ENCODE results near the gene GUSB.
"Not testable (repeated sequence)": the region's sequence is repeated elsewhere in the genome, so short reads cannot be mapped to it uniquely, and the experiment has no call there.

Gene GUSB

DNA sequence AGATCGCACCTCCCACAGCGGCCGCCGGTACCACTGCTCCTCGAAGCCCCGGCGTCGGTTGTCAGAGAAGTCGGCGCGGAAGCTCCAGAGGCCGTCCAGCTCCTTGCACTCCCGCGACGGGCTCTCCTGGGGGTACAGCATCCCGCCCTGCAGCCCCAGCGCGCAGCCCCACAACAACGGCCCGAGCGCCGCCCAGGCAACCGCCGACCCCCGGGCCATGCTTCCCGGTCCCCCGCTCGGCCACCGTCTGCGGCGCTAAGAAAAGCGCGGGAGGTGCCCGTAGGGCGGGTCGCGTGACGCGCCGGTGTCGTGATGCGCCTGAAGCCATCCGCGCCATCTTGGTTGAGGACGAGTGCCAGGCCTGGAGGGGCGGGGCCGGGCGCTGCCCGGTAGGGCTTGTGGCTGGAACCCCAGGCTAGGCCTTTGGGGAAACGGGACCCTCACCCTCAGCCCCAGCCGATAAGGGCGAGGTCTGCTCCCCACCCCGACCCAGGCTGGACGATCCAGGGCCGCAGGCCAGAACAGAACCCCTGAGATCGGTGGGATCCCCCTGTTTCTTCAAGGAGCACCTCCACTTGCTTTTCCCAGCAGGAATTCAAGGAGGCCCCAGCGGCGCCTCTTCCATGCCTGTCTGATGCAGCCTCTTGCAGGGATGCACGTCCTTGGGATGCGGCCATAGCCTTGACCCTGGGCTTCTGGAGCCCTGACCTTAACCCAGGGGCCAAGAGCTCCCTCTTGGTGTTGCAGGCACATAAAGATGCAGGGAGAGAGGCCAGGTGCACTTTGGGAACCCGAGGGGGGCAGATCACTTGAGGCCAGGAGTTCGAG is at the start of gene GUSB:
GUSB (minus strand) TSS at position 249 of the 828 bp plus-strand sequence; CDS start at position 219, 30 bp downstream.
- DNase-seq (ENCODE audit: low read depth): peak; percentile 80

DNA sequence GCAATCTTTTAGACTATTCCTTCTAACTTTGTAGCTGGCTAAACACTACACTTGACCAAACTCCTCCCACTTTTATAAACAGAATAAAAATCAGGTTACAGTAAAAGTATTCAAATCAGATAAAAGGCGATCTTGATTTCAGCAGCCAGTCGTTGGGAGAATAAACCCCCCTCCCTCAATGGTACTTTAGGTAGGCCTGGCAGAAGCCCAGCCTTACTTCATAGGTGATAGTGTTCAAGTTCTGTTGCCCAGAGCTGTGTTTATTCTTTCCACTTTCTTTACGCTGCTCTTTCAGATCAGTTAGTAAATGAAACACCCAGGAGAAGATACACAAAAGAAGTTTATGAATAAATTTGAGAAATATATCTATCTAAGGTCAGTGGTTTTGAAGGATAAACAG is 46.3 kb upstream of the GUSB start:
- DNase-seq (ENCODE audit: low read depth): not testable (repeated sequence)

DNA sequence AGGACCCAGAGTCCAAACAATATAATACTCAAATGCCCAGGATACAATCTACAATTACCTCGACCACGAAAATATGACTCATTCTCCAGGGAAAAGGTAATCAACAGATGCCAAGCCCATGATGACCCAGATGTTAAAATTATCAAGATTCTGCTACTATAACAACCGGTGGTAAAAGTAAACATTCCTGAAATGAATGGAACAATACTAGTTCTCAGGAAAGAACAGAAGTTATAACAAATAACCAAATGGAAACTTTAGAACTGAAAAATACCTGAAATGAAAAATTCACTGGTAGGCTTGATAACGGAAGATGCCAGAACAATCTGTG is 34.1 kb upstream of the GUSB start:
- no peak for DNase-seq (ENCODE audit: low read depth)

DNA sequence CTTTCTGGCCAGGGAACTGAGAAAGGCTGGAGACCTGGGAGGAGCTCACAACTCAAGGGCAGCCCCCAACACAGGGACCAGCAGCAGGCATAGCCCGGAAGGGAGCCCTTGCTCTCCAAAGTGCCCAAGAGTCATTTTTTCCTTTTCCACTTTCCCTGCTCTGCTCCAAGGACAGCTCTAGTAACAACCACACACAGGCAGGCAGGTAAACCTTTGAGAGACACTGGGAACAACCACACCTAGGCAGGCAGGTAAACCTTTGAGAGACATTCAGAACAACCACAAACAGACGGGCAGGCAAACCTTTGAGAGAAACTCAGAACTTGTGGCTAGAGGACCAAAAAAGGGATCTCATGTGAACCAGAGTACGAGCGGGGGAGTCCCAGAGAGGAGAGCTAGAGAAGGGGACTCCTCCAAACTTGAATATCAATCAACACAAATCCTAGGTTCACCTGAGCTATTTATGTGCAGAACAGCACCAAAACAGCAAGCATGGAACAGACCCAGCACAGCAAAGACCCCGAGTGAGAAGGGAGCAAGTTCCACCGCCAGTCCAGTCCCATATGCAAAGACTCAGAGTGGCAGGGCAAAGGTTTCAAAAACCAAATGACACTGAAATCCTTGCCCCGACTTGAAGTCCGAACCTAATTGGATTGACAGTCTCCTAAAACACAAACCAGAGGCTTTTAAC is 33.6 kb upstream of the GUSB start:
- no peak for DNase-seq (ENCODE audit: low read depth)

DNA sequence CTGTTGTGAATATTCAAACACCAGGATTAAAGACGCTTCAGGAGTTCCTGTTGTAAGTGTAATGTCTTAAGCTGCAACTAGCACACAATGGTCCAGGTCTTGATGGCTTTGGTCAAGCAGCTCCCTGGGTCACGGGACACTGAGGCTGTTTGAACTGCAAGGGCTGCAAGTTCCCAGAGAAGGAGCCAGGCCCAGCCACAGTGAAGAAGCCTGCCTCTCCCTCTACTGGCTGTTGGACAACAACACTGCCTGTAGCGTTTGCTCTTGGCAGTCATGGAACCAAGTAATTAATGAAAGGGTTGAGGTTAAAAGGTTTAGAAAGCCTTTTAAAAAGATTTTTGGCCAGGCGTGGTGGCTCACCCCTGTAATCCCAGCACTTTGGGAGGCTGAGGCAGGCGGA is 31.9 kb upstream of the GUSB start:
- DNase-seq (ENCODE audit: low read depth): no peak

DNA sequence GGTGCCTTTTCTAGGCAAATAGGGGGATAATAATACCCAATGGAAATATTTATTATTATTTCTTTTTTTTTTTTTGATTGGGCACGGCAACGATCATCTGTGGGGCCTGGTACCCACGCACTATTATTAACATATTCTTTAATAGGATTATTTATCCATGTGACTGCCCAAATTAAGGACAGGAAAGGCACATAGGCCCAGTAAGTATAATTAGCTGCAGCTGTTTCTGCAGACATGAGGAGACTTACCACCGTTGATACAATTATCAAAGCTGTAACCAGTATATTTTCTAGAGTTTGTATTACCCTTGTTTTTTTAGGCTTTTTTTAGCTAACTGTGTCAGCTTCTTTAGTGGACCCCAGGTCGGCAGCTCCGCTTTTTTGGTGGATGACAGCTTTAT is 25.2 kb upstream of the GUSB start:
- no peak for DNase-seq (ENCODE audit: low read depth)

DNA sequence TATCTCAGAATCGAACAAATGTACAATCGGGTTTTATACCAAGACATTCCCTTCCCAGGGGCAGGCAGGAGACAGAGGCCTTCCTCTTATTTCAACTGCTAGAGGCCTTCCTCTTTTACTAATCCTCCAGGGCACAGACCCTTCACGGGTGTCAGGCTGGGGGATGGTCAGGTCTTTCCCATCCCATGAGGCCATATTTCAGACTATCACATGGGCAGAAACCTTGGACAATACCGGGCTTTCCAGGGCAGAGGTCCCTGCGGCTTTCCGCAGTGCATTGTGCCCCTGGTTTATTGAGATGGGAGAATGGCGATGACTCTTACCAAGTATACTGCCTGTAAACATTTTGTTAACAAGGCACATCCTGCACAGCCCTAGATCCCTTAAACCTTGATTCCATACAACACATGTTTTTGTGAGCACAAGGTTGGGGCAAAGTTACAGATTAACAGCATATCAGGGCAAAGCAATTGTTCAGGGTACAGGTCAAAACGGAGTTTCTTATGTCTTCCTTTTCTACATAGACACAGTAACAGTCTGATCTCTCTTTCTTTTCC is 23.2 kb upstream of the GUSB start:
- not testable (repeated sequence) for DNase-seq (ENCODE audit: low read depth)

DNA sequence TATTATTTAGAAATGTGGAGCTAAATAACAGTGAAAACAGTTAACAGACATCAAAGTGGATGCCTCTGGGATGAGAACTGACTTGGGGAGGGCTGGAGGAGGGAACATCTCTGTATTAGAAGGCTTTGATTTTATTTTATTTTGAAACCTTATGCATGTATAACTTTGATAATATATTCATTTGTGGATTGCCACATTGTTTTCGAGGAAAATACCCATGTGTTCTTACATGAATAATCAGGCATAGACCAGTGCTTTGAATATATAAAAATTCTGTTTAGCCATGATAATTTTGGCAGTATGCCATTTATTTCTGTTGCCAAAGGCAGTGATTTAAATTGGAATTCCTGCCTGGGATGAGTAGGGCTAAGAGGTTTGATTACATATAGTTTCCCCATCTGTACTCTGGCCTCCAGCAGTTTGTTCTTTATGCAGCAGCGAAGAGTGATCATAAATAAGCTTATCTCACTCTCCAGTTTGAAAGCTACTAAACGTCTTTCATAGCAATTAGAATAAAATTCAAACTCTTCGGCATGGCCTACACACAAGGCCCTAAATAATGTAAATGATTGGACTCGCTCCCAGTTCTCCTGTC is 18.9 kb upstream of the GUSB start:
- DNase-seq (ENCODE audit: low read depth): not testable (repeated sequence)

DNA sequence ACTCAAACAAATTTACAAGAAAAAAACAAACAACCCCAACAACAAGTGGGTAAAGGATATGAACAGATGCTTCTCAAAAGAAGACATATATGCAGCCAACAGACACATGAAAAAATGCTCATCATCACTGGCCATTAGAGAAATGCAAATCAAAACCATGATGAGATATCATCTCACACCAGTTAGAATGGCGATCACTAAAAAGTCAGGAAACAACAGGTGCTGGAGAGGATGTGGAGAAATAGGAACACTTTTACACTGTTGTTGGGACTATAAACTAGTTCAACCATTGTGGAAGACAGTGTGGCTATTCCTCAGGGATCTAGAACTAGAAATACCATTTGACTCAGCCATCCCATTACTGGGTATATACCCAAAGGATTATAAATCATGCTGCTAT is 13.0 kb upstream of the GUSB start:
- not testable (repeated sequence) for DNase-seq (ENCODE audit: low read depth)

DNA sequence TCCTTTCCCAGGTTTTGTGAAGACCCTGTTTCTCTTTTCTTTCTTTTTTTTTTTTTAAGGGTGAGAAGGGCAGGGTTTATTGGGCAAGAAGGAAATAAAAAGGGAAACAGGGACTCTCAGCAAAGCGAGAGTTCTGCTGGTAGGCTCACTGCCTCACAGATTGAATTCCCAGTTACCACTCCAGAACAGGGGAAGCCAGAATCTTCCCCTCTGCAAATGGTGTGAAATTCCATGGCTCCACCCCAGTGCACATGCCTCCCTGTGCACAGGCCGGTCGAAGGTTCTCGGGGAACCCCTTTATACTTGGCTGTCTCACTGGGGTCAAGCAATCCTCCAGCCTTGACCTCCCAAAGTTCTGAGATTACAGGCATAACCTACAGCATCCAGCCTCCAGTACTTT is 10.5 kb upstream of the GUSB start:
- no peak for DNase-seq (ENCODE audit: low read depth)

DNA sequence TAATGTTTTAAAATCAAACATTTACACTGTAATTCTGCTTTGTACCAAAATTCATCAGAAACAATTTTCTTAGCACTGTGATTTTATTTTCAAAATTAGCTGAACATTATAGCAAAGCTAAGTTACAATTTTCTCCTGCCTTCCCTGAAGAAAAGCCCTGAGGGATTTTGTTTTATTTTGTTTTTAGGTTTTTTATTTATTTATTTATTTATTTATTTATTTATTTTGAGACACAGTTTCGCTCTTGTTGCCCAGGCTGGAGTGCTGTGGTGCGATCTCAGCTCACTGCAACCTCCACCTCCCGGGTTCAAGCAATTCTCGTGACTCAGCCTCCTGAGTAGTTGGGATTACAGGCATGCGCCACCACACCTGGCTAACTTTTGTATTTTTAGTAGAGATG is 9.8 kb upstream of the GUSB start:
- not testable (repeated sequence) for DNase-seq (ENCODE audit: low read depth)

DNA sequence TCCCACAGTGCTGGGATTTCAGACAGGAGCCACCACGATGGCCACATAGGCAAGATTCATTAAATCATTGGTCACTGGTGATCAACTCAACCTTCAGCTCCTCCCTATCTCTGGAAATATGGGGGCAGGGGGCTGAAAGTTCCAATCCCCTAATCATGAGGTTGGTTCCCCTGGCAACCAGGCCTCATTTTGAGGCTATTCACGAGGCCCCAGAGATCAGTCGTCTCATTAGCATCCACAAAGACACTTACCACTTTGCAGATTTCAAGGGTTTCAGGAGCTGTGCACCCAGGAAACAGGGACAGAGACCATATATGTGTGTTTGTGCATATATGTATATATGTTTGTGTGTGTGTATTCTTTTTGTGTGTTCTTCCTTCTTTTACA is 7.7 kb upstream of the GUSB start:
- no peak for DNase-seq (ENCODE audit: low read depth)

DNA sequence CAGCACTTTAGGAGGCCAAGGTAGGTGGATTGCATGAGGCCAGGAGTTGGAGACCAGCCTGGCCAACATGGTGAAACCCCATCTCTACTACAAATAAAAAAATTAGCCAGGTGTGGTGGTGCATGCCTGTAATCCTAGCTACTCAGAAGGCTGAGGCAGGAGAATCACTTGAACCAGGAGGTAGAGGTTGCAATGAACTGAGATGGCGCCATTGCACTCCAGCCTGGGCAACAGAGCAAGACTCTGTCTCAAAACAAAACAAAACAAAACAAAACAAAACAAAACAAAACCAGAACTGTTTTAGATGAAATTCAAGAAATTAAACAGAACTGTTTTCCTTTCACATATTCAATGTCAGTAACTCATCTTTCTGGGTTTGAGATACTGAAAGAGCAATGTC is 6.5 kb upstream of the GUSB start:
- not testable (repeated sequence) for DNase-seq (ENCODE audit: low read depth)

DNA sequence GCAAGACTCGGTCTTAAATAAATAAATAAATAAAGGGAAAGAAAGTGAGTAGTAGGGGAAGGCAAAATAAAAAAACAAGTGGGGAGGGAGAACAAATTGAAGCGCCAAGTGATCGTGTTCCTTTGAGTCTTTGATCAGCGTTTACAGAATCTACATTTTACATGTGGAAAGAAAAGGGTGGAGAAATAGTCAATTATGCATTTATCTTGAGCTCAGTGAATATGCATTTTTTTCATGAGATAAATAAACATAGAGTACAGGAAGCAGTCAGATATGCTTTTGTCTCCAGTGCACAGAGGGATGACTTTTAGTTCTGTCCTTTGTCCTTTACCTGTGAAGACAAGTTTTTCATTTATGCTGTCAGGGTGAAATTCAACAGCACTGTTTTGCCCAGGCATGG is 6.1 kb upstream of the GUSB start:
- no peak for DNase-seq (ENCODE audit: low read depth)

DNA sequence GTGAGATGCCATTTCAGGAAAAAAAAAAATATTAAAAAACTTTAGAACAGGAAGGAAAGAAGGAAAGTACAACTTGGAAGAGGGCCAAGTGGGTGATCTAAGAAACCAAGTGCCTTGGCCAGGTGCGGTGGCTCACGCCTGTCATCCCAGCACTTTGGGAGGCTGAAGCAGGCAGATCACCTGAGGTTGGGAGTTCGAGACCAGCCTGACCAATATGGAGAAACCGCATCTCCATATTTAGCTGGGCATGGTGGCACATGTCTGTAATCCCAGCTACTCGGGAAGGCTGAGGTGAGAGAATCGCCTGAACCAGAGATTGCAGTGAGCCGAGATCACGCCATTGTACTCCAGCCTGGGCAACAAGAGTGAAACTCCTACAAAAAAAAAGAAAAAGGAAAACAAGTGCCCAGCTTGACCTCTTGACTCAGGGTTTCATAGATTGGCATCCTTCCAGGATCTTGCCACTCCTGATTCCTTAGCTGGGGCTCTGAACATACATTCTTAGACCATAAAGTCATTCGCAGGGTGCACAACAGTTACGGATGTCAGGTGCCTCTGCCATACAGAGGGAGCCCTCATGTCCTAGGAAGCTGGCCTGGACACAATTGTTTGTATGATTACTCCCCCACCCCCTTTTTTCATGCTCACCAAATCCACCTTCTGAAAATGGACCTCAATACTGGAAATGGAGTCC is 2.1 kb upstream of the GUSB start:
- DNase-seq (ENCODE audit: low read depth): no peak

DNA sequence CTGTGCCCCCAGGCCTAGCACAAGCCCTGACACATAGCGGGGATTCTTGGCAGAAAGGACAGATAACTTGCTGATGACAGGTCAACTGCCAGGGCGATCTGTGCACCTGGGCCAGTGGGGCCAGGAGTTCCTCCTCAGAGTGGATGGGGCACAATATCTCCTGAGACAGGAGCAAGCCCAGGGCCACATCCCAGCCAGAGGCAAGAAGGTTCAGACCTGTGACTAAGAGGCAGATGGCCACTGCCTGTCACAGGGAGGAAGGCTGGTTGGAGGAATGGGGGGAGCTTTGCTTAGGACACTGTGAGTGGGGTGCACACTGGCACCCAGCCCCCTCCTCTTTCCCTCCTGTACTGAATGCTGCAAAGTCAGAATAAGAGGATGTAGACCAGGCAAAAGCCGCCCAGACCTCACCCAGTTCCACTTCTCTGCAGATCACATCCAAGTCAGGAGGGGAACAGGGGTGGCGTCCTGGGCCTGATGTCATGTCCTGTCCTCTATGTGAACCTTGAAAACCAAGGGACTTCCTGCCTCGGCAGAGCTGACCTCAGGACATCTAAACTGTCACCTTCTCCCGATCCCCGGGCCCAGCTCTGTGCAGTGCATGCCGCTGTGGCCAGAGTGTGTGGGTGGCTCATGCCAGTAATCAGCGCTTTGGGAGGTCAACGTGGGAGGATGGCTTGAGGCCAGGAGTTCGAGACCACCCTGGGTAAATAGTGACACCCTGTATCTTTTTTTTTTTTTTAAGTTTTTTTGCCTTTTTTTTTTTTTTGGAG is 1.3 kb downstream of the GUSB start:
- peak; percentile 22 for DNase-seq (ENCODE audit: low read depth)

DNA sequence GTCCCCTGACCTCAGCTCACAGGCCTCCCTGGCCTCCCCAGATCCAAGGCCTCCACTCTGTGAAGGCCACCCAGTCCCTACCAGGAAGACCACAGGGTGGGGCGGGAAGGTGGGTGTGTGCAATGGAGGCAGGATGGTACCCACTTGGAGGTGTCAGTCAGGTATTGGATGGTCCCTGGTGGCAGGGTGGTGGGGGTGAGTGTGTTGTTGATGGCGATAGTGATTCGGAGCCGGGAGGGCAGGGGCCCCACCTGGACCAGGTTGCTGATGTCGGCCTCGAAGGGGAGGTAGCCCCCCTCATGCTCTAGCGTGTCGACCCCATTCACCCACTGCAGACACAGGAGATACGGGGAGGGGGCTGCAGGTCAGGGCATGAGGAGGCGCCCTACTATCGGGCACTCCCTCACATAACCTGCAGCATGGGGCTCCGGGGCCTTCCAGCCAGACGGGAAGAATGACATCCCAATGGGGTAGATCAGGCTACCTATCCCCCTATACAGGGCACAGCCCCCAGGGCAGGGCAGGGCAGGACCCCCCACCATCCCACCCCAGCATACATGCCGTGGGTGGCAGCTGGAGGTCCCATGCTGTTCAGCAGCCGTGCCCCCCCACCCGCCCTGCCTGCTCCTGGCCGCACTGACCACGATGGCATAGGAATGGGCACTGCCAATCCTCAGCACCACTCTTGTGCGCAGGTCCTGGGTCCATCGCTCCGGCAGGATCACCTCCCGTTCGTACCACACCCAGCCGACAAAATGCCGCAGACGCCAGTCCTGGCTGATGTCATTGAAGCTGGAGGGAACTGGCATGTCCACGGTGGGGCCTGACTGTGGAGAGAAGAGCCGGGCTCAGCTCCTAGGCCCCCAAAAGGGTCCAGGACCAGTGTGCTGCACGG is 2.2 kb downstream of the GUSB start:
- no peak for DNase-seq (ENCODE audit: low read depth)

DNA sequence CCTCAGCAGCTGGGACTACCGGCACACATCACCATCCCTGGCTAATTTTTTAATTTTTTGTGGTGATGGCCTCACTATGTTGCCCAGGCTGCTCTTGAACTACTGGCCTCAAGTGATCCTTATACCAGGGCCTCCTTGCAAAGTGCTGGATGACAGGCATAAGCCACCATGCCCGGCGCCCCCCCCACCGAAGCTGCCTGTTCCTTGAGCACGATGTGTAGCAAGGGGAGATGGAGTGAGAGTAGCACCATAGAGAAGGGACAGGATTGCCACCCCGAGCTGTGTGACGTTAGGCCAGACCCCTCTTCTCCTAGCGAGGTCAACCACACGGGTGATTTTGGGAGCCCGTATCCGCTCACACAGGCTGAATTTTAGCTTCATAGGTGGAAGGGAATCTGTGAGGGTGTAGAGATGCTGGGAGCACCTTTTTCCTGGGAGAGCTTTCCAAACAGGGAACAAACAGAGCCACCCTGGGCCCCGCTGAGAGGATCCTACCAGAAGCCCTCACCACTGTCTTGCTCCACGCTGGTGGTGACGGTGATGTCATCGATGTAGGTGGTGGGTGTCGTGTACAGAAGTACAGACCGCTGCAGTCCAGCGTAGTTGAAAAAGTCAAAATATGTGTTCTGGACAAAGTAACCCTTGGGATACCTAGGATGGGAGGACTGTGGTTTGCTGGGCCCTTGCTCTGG is 3.0 kb downstream of the GUSB start:
- DNase-seq (ENCODE audit: low read depth): no peak

DNA sequence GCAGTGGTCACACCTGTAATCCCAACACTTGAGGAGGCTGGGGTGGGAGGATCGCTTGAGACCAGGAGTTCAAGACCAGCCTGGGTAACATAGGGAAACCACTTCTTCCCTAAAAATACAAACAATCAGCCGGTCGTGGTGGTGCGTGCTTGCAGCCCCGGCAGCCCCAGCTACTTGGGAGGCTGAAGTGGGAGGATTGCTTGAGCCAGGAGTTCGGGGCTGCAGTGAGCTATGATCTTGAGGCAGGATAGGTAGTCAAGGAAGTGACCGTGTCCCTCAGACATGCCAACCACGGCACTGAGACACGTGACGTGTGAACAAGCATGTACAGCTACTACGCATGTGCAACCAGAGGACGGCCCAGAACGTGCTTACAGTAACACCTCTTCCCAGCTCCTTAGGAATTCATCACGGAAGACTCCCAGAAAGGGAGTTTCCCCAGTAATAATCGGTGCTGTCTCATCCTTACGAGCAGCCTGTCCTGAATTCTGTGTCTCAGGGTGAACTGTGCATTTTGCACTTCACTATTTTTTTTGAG is 5.3 kb downstream of the GUSB start:
- DNase-seq (ENCODE audit: low read depth): no peak
